IPS-NIHi11 (cell line): ENCODE results near the gene OTOGL.
"Not testable (repeated sequence)": the region's sequence is repeated elsewhere in the genome, so short reads cannot be mapped to it uniquely, and the experiment has no call there.

ENCODE experiments used
- DNase-seq: peaks from one replicate; pipeline ENCODE4 v3.0.0; 2012; ENCODE audit warnings: mixed read lengths, low spot score

Gene OTOGL

GRCh38 chr12:80282761-80283160 lies 183.4 kb downstream of the OTOGL start:
- no peak for DNase-seq

- no peak for DNase-seq
Observed at GRCh38 chr12:80291108-80291754, 191.9 kb downstream of the OTOGL start.

- no peak for DNase-seq
Observed at GRCh38 chr12:80293347-80293746, 194.0 kb downstream of the OTOGL start.

GRCh38 chr12:80293759-80294158 lies 194.4 kb downstream of the OTOGL start:
- DNase-seq = no peak

- no peak for DNase-seq
Observed at GRCh38 chr12:80299219-80299618, 199.9 kb downstream of the OTOGL start.

GRCh38 chr12:80299976-80300375 lies 200.6 kb downstream of the OTOGL start:
- DNase-seq = no peak

GRCh38 chr12:80307436-80307835 lies 208.1 kb downstream of the OTOGL start:
- DNase-seq = not testable (repeated sequence)

- no peak for DNase-seq
Observed at GRCh38 chr12:80313209-80313608, 213.9 kb downstream of the OTOGL start.

GRCh38 chr12:80314741-80315140 lies 215.4 kb downstream of the OTOGL start:
- DNase-seq = no peak

GRCh38 chr12:80316222-80316621 lies 216.9 kb downstream of the OTOGL start:
- no peak for DNase-seq

- no peak for DNase-seq
Observed at GRCh38 chr12:80317307-80317706, 218.0 kb downstream of the OTOGL start.

GRCh38 chr12:80317899-80318298 lies 218.6 kb downstream of the OTOGL start:
- DNase-seq = no peak

GRCh38 chr12:80320121-80320678 lies 220.9 kb downstream of the OTOGL start:
- peak; percentile 25 for DNase-seq

GRCh38 chr12:80321653-80322052 lies 222.3 kb downstream of the OTOGL start:
- DNase-seq = no peak

- DNase-seq = no peak
Observed at GRCh38 chr12:80325167-80325959, 226.0 kb downstream of the OTOGL start.

GRCh38 chr12:80332827-80333226 lies 233.5 kb downstream of the OTOGL start:
- no peak for DNase-seq

GRCh38 chr12:80352474-80352873 lies 253.1 kb downstream of the OTOGL start:
- DNase-seq = no peak

- DNase-seq = no peak
Observed at GRCh38 chr12:80353254-80353653, 253.9 kb downstream of the OTOGL start.

- no peak for DNase-seq
Observed at GRCh38 chr12:80356097-80356496, 256.8 kb downstream of the OTOGL start.

GRCh38 chr12:80359703-80360102 lies 260.4 kb downstream of the OTOGL start:
- DNase-seq = no peak

- no peak for DNase-seq
Observed at GRCh38 chr12:80364056-80364455, 264.7 kb downstream of the OTOGL start.

GRCh38 chr12:80373666-80374065 lies 274.3 kb downstream of the OTOGL start:
- DNase-seq = no peak

GRCh38 chr12:80374615-80375014 lies 275.3 kb downstream of the OTOGL start:
- no peak for DNase-seq
